ENCODE data around the gene PPP1R3F. TPM values are rescaled to one million over a fixed set of nuclear protein-coding genes. Genes with fewer than 3 reads are reported as not detected.

The PPP1R3F gene
- total RNA-seq, 2 donors from 2014 or later = 12.6 to 14.8 TPM

GRCh38 chrX:49254639-49255038 lies 15.0 kb upstream of the PPP1R3F start:
- DNase-seq (ENCODE audit: low spot score) (no peak), ATAC-seq (ENCODE audit: insufficient number of reproducible peaks, low FRiP score, low read depth) (no peak)
- Histone ChIP-seq H3K4me1 (ENCODE audit: control insufficient read depth in 1 of 2, low read depth in 2 of 2) (no peaks in the 10 kb centered on the region), H3K4me3 (no peak overlapping the region), H3K9me3 (no peaks in the 10 kb centered on the region), H3K27me3 (replicated peaks; ENCODE audit: insufficient read depth) (no peaks in the 10 kb centered on the region), H3K27ac (no peak overlapping the region), H3K36me3 (peaks cover 2% of the 10 kb centered on the region)
- TF ChIP-seq, protein P1, sequence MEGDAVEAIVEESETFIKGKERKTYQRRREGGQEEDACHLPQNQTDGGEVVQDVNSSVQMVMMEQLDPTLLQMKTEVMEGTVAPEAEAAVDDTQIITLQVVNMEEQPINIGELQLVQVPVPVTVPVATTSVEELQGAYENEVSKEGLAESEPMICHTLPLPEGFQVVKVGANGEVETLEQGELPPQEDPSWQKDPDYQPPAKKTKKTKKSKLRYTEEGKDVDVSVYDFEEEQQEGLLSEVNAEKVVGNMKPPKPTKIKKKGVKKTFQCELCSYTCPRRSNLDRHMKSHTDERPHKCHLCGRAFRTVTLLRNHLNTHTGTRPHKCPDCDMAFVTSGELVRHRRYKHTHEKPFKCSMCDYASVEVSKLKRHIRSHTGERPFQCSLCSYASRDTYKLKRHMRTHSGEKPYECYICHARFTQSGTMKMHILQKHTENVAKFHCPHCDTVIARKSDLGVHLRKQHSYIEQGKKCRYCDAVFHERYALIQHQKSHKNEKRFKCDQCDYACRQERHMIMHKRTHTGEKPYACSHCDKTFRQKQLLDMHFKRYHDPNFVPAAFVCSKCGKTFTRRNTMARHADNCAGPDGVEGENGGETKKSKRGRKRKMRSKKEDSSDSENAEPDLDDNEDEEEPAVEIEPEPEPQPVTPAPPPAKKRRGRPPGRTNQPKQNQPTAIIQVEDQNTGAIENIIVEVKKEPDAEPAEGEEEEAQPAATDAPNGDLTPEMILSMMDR (IDR thresholded peaks at IDR 0.05) = no peak

GRCh38 chrX:49256268-49256995 lies 13.2 kb upstream of the PPP1R3F start:
- ATAC-seq (ENCODE audit: insufficient number of reproducible peaks, low FRiP score, low read depth) (no peak), DNase-seq (ENCODE audit: low spot score) (no peak)
- H3K27me3 ChIP-seq (replicated peaks; ENCODE audit: insufficient read depth) = no peaks in the 10 kb centered on the region
- TF ChIP-seq, protein P1 (IDR thresholded peaks at IDR 0.05) = no peak
- no peaks in the 10 kb centered on the region for H3K36me3 ChIP-seq
- no peak overlapping the region for H3K4me3 ChIP-seq
- H3K9me3 ChIP-seq = no peaks in the 10 kb centered on the region
- no peak overlapping the region for H3K27ac ChIP-seq
- H3K4me1 ChIP-seq (ENCODE audit: control insufficient read depth in 1 of 2, low read depth in 2 of 2) = no peaks in the 10 kb centered on the region

GRCh38 chrX:49257074-49257790 lies 12.4 kb upstream of the PPP1R3F start:
- H3K4me3 ChIP-seq = no peak overlapping the region
- TF ChIP-seq, protein P1 (IDR thresholded peaks at IDR 0.05) = no peak
- no peaks in the 10 kb centered on the region for H3K9me3 ChIP-seq
- H3K27me3 ChIP-seq (replicated peaks; ENCODE audit: insufficient read depth) = no peaks in the 10 kb centered on the region
- no peak for ATAC-seq (ENCODE audit: insufficient number of reproducible peaks, low FRiP score, low read depth)
- H3K4me1 ChIP-seq (ENCODE audit: control insufficient read depth in 1 of 2, low read depth in 2 of 2) = no peaks in the 10 kb centered on the region
- no peaks in the 10 kb centered on the region for H3K36me3 ChIP-seq
- H3K27ac ChIP-seq = no peak overlapping the region
- DNase-seq (ENCODE audit: low spot score) = no peak

DNA sequence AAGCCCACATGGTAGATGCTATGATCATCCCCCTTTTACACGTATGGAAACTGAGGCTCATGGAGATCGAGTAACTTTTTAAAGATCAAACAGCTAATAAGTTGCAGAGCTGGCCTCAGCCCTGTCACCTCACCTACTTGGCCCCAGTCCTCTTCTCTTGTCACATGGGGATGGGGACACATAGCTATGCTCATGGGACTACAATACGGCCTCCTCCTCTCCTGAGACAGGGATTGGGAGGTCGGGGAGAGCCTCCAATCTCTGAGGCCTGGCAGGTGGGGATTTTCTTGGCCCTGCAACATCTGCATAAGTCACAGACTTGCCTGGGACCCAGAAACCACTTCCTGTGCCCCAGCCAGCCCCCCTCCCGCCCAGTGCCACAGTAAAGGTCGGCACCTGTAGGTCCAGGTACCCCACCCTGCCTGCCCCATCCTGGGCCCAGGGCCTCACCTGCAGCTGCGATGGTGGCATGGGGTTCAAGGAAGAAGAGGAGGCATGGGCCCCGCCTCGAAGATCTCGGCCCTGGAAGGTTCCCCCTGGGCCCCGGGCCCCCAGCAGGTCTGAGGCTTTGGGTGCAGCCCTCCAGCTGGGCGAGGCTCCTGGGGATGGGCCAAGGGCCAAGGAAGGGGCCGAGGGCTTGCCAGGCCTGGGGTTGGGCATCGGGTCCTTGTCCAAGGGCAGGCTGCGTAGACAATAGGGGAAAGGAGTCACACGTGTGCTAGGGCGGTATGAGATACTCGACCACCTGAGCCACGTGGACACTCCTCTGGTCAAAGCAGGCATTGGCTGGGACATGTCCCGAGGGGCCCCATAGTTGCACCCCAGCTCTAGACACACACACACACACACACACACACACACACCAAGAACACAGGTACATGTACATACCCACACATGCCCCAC lies 11.5 kb upstream of the PPP1R3F start:
- H3K36me3 ChIP-seq = no peaks in the 10 kb centered on the region
- H3K27me3 ChIP-seq (replicated peaks; ENCODE audit: insufficient read depth) = no peaks in the 10 kb centered on the region
- ATAC-seq (ENCODE audit: insufficient number of reproducible peaks, low FRiP score, low read depth) (no peak), DNase-seq (ENCODE audit: low spot score) (no peak)
- TF ChIP-seq, protein P1 (IDR thresholded peaks at IDR 0.05) = no peak
- H3K4me3 ChIP-seq = no peak overlapping the region
- no peaks in the 10 kb centered on the region for H3K9me3 ChIP-seq
- H3K27ac ChIP-seq = no peak overlapping the region
- no peaks in the 10 kb centered on the region for H3K4me1 ChIP-seq (ENCODE audit: control insufficient read depth in 1 of 2, low read depth in 2 of 2)

DNA sequence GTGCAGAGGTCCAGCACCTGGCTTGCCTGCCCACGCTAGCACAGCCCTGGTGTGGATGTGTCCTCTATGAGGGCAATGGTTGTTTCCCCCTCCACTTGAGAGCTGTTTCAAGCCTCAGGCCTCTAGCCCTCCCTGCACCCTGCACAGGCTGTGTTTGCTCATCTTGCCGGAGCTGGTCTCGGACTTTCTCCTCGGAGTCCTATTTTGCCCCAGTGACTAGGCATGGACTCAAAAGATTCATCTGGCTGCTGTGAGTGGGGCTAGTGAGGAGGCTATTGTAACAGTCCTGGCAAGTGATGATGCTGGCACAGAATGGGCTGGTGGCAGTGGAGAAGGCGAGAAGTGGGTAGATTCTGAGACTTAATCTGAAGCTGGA lies 10.9 kb upstream of the PPP1R3F start:
- DNase-seq (ENCODE audit: low spot score) (no peak), ATAC-seq (ENCODE audit: insufficient number of reproducible peaks, low FRiP score, low read depth) (no peak)
- H3K4me3 ChIP-seq = no peak overlapping the region
- no peaks in the 10 kb centered on the region for H3K9me3 ChIP-seq
- TF ChIP-seq, protein P1 (IDR thresholded peaks at IDR 0.05) = no peak
- no peak overlapping the region for H3K27ac ChIP-seq
- H3K36me3 ChIP-seq = no peaks in the 10 kb centered on the region
- no peaks in the 10 kb centered on the region for H3K4me1 ChIP-seq (ENCODE audit: control insufficient read depth in 1 of 2, low read depth in 2 of 2)
- H3K27me3 ChIP-seq (replicated peaks; ENCODE audit: insufficient read depth) = no peaks in the 10 kb centered on the region

All from thoracic aorta (tissue), 2 donors.